GM12878 (cell line): Measurements from ENCODE around the gene FAR1. TPM values are rescaled to one million over a fixed set of nuclear protein-coding genes. Genes with fewer than 3 reads are reported as not detected.

Experiments used
- ATAC-seq: fragments of 200-7000 bp; cut with Tn5 transposase; 3 replicates; pipeline ENCODE4 v1.9.1; 2020; ENCODE audit warnings: mild to moderate bottlenecking, moderate library complexity
- BruUV-seq: library from RNA; stranded (reverse); fragments of 400-500 nt; replicated peaks from 2 replicates; lab custom pipeline; 2021; lab: Mats Ljungman, UMichigan
- CTCF ChIA-PET: fragments of 300-600 bp; sonication (Branson Sonifier 250); formaldehyde crosslinking; extraction: SDS; loops from one replicate; lab custom pipeline; 2021; ENCODE audit warnings: inconsistent platforms; lab: Yijun Ruan, JAX
- POLR2A ChIA-PET: fragments of 350-600 bp; formaldehyde crosslinking; extraction: SDS; loops from one replicate; lab custom pipeline; 2021; ENCODE audit warnings: inconsistent platforms; lab: Charles Lee
- RAD21 ChIA-PET: fragments of 300-600 bp; sonication (Branson Sonifier 250); formaldehyde crosslinking; loops from one replicate; lab custom pipeline; 2023; ENCODE audit warnings: antibody characterized with exemption; ENCODE audit not compliant: unreplicated experiment; lab: Charles Lee
- SMC1A ChIA-PET: fragments of 300-600 bp; sonication (Branson Sonifier 250); formaldehyde crosslinking; loops from one replicate; lab custom pipeline; 2023; ENCODE audit not compliant: unreplicated experiment, uncharacterized antibody; lab: Charles Lee
- DNase-seq: peaks from one replicate; pipeline ENCODE4 v3.0.0-alpha.2; 2011; ENCODE audit warnings: low read depth, low spot score
- FAIRE-seq: peaks from 3 replicates; lab custom pipeline; 2011; peaks lifted over from hg19 to GRCh38; lab: Jason Lieb, UNC
- H2AFZ ChIP-seq: 2 replicates; pipeline ENCODE4 v1.6.0; 2011; ENCODE audit warnings: low read depth, low read length, control low read depth; ENCODE audit not compliant: control insufficient read depth
- H3K27ac ChIP-seq: 2 replicates; pipeline ENCODE4 v1.5.1; 2011; ENCODE audit warnings: control low read depth; ENCODE audit not compliant: control insufficient read depth, insufficient read depth
- H3K27me3 ChIP-seq, 2 experiments: replicated peaks in 1 of 2; 2 replicates each; pipeline versions ENCODE4 v1.6.0 to v1.6.1; 2011; ENCODE audit warnings: low read length in 1 of 2; ENCODE audit not compliant: control insufficient read depth in 2 of 2, insufficient read depth in 2 of 2
- H3K36me3 ChIP-seq, 2 experiments: 2 replicates each; pipeline ENCODE4 v1.5.1; 2011; ENCODE audit warnings: low read length in 1 of 2; ENCODE audit not compliant: control insufficient read depth in 2 of 2, insufficient read depth in 2 of 2
- H3K4me1 ChIP-seq: 2 replicates; pipeline ENCODE4 v1.6.1; 2011; ENCODE audit warnings: mild to moderate bottlenecking, low read length, moderate library complexity, mixed read lengths; ENCODE audit not compliant: control insufficient read depth, insufficient read depth
- H3K4me2 ChIP-seq: 2 replicates; pipeline ENCODE4 v1.6.0; 2011; ENCODE audit warnings: control low read depth; ENCODE audit not compliant: control insufficient read depth, insufficient read depth
- H3K4me3 ChIP-seq: fragments of 200-600 bp; sonication (generic); 2 replicates; pipeline ENCODE4 v1.5.1; 2016
- H3K79me2 ChIP-seq: 2 replicates; pipeline ENCODE4 v1.6.0; 2011; ENCODE audit warnings: low read length; ENCODE audit not compliant: control insufficient read depth, insufficient read depth
- H3K9ac ChIP-seq: 2 replicates; pipeline ENCODE4 v1.8.0; 2011; ENCODE audit warnings: low read length, control low read depth, mixed read lengths; ENCODE audit not compliant: control insufficient read depth, insufficient read depth
- H3K9me3 ChIP-seq: replicated peaks from 3 replicates; pipeline ENCODE4 v1.5.1; 2011; ENCODE audit warnings: mild to moderate bottlenecking, low read length; ENCODE audit not compliant: control insufficient read depth, insufficient read depth
- H4K20me1 ChIP-seq: 2 replicates; pipeline ENCODE4 v1.6.0; 2011; ENCODE audit not compliant: control insufficient read depth, insufficient read depth
- CBFB ChIP-seq: IDR thresholded peaks from 2 replicates; pipeline ENCODE4 v1.6.1; 2016; ENCODE audit warnings: antibody characterized with exemption, low read depth
- CREB1 ChIP-seq: IDR thresholded peaks from 2 replicates; pipeline ENCODE4 v1.6.1; 2012; ENCODE audit warnings: low read depth, mild to moderate bottlenecking, inconsistent platforms
- CUX1 ChIP-seq: IDR thresholded peaks from 2 replicates; pipeline ENCODE4 v1.6.1; 2012; ENCODE audit warnings: improper control_type of control experiment, low read depth, low read length; ENCODE audit not compliant: insufficient replicate concordance
- NFYB ChIP-seq: IDR thresholded peaks from 2 replicates; pipeline ENCODE4 v1.6.1; 2011; ENCODE audit warnings: low read depth, mild to moderate bottlenecking, low read length, improper control_type of control experiment, moderate library complexity; ENCODE audit not compliant: insufficient read depth
- PBX3 ChIP-seq: IDR thresholded peaks from 2 replicates; pipeline ENCODE4 v1.6.1; 2011; ENCODE audit warnings: mild to moderate bottlenecking, low read depth, low read length, moderate library complexity; ENCODE audit not compliant: insufficient replicate concordance
- SREBF2 ChIP-seq: IDR thresholded peaks from 2 replicates; pipeline ENCODE4 v1.6.1; 2012; ENCODE audit warnings: mild to moderate bottlenecking, low read length
- STAT3 ChIP-seq: IDR thresholded peaks from 2 replicates; pipeline ENCODE4 v1.6.1; 2011; ENCODE audit warnings: low read depth, low read length, improper control_type of control experiment
- TCF12 ChIP-seq: IDR thresholded peaks from 2 replicates; pipeline ENCODE4 v1.6.1; 2011; ENCODE audit warnings: low read depth, mild to moderate bottlenecking, low read length
- TCF3 ChIP-seq: IDR thresholded peaks from 2 replicates; pipeline ENCODE4 v1.6.1; 2012; ENCODE audit warnings: low read depth, mild to moderate bottlenecking, low read length, borderline replicate concordance; ENCODE audit not compliant: insufficient read depth
- WGBS: methylation state at CpG from one replicate; pipeline ENCODE4 v1.1.6; 2016; ENCODE audit warnings: low lambda C conversion rate; ENCODE audit not compliant: insufficient replicate concordance, insufficient coverage; ENCODE audit errors: missing lambda C conversion rate; 5-methylcytosine and 5-hydroxymethylcytosine counted together
- in situ Hi-C: fragments of 300-500 bp; cut with MboI; formaldehyde crosslinking; loops from 9 replicates; pipeline ENCODE4 v1.14.3; 2018; ENCODE audit warnings: mixed read lengths
- intact Hi-C: fragments of 100-400 bp; cut with micrococcal nuclease; formaldehyde crosslinking; loops from one replicate; pipeline ENCODE4 v1.14.2; 2022; ENCODE audit not compliant: unreplicated experiment
- polyA plus RNA-seq, 11 experiments: library from polyadenylated mRNA; depleted of rRNA in 4 of 11; unstranded in 6 of 11; stranded (reverse) in 5 of 11; fragments of >200 nt; fragmentation: Nextera tagmentation in 4 of 11; fragmentation: Illumina TruSeq in 1 of 11; extraction: Ambion mirVana in 4 of 11; extraction: Trizol in 1 of 11; gene quantifications; 1 replicate in 1 of 11; 2 replicates in 10 of 11; pipeline versions ENCODE4 v1.2.1 to v1.2.3, GENCODE V29; 2011 to 2016; ENCODE audit warnings: inconsistent platforms in 2 of 11, missing spikeins in 2 of 11, low read depth in 1 of 11
- total RNA-seq, 4 experiments: library from RNA; depleted of rRNA in 3 of 4; stranded (reverse); fragments of >200 nt in 3 of 4; fragmentation: Illumina TruSeq in 1 of 4; extraction: Trizol in 1 of 4; gene quantifications; 2 replicates each; pipeline versions ENCODE4 v1.2.1 to v1.2.3, GENCODE V29; 2013 to 2021

Gene FAR1
- total and polyA plus RNA-seq, 10 of the 15 experiments (the other 5 are each of a cell fraction or from before 2014, with no cell fraction given), result 10.1 to 73.9 (median 30.8) TPM

GRCh38 chr11:13668957-13669521, 571 bp downstream of the FAR1 start (continued):
- no peak for TF ChIP-seq SREBF2
- no peak for TF ChIP-seq TCF12
- no peak for TF ChIP-seq NFYB
- TF ChIP-seq CBFB, result no peak
- TF ChIP-seq STAT3, result no peak

- no TSS peak for BruUV-seq
- SMC1A ChIA-PET, result interaction anchor here (1.0 kb wide), 1 partner anchor 11 kb away, joined by 3 read pairs; no protein-coding TSS in a partner anchor
- ATAC-seq, result no peak
- in situ Hi-C loops (no loop called here), intact Hi-C loops (loop anchor here (5.0 to 10.0 kb wide), 2 partner anchors 208 to 335 kb away; partner anchors contain the start of gene BTBD10)
- Histone ChIP-seq H4K20me1 (no peaks in the 10 kb centered on the region), H3K79me2 (peaks cover 61% of the 10 kb centered on the region), H3K4me1 (peaks cover 19% of the 10 kb centered on the region), H3K36me3 (no peaks in the 10 kb centered on the region), H2AFZ (no peak overlapping the region), H3K9ac (peak overlapping the region; percentile 74), H3K9me3 (no peaks in the 10 kb centered on the region; the same call in 2 of the 3 replicates), H3K4me3 (peak overlapping the region; percentile 69), H3K27ac (peak overlapping the region; percentile 81; the same call in 1 of the 2 replicates), H3K4me2 (peak overlapping the region; percentile 38), H3K27me3 (no peaks in the 10 kb centered on the region)
- no peak for FAIRE-seq
- POLR2A ChIA-PET, result interaction anchor here (1.9 kb wide), 1 partner anchor 11 kb away, joined by 8 read pairs; no protein-coding TSS in a partner anchor
- CTCF ChIA-PET, result no interaction called here
- DNase-seq, result no peak
- WGBS, result 43% methylated on average over 18 of the region's 18 CpGs
- RAD21 ChIA-PET, result interaction anchor here (1.3 kb wide), 1 partner anchor 11 kb away, joined by 3 read pairs; no protein-coding TSS in a partner anchor
- TF ChIP-seq PBX3, result no peak
- TF ChIP-seq CUX1, result no peak
- no peak for TF ChIP-seq CREB1
- TF ChIP-seq TCF3, result no peak
Observed at GRCh38 chr11:13669544-13670488, 1.3 kb downstream of the FAR1 start.
